CD14-positive monocyte (primary cell): ENCODE results near the gene UBE2M. TPM values are rescaled to one million over a fixed set of nuclear protein-coding genes. Genes with fewer than 3 reads are reported as not detected.
"Not testable (repeated sequence)": the region's sequence is repeated elsewhere in the genome, so short reads cannot be mapped to it uniquely, and the experiment has no call there.

Experiments used
- DNase-seq, 3 donors: peaks; one replicate each; pipeline ENCODE4 v3.0.0-alpha.2; 2011 to 2022
- H2AFZ ChIP-seq: 2 replicates; pipeline ENCODE4 v1.6.0; 2012; ENCODE audit warnings: mild to moderate bottlenecking, low read depth, low read length, inconsistent platforms; ENCODE audit not compliant: insufficient read depth, poor library complexity, severe bottlenecking
- H3K27ac ChIP-seq, 2 donors: 1 replicate in 1 of 2; 2 replicates in 1 of 2; pipeline ENCODE4 v1.5.1; 2012 to 2013; ENCODE audit warnings: low read length in 2 of 2, control low read depth in 1 of 2, inconsistent platforms in 1 of 2, low read depth in 1 of 2, mild to moderate bottlenecking in 1 of 2
- H3K27me3 ChIP-seq, 2 donors: one replicate each; pipeline versions ENCODE4 v1.6.0 to v1.6.1; 2011 to 2013; ENCODE audit warnings: low read length in 2 of 2; ENCODE audit not compliant: control insufficient read depth in 2 of 2, insufficient read depth in 2 of 2
- H3K36me3 ChIP-seq, 2 donors: replicated peaks in 1 of 2; 1 replicate in 1 of 2; 2 replicates in 1 of 2; pipeline versions ENCODE4 v1.5.1 to v1.6.1; 2012 to 2013; ENCODE audit warnings: low read length in 2 of 2, control low read depth in 1 of 2, inconsistent platforms in 1 of 2, mild to moderate bottlenecking in 1 of 2; ENCODE audit not compliant: insufficient read depth in 2 of 2, control insufficient read depth in 1 of 2
- H3K4me1 ChIP-seq, 2 donors: 1 replicate in 1 of 2; 2 replicates in 1 of 2; pipeline versions ENCODE4 v1.5.1 to v1.6.1; 2012 to 2013; ENCODE audit warnings: low read length in 2 of 2, control low read depth in 1 of 2, inconsistent platforms in 1 of 2, mild to moderate bottlenecking in 1 of 2, moderate library complexity in 1 of 2; ENCODE audit not compliant: insufficient read depth in 2 of 2, control insufficient read depth in 1 of 2
- H3K4me2 ChIP-seq: replicated peaks from 2 replicates; pipeline ENCODE3; 2012; ENCODE audit warnings: low read length, moderate library complexity, mild to moderate bottlenecking; ENCODE audit not compliant: poor library complexity, severe bottlenecking; ENCODE audit errors: extremely low read depth
- H3K4me3 ChIP-seq, 3 experiments: fragments of 200-600 bp in 1 of 3; sonication (generic) in 1 of 3; replicated peaks in 1 of 3; 1 replicate in 2 of 3; 2 replicates in 1 of 3; pipeline ENCODE4 v1.5.1; 2011 to 2013; ENCODE audit warnings: low read length in 3 of 3, mild to moderate bottlenecking in 3 of 3, control low read depth in 2 of 3, low read depth in 2 of 3, inconsistent platforms in 1 of 3, moderate library complexity in 1 of 3
- H3K79me2 ChIP-seq: 2 replicates; pipeline ENCODE4 v1.6.0; 2012; ENCODE audit warnings: mild to moderate bottlenecking, control low read depth, inconsistent platforms, low read length, moderate library complexity; ENCODE audit not compliant: insufficient read depth
- H3K9ac ChIP-seq: 2 replicates; pipeline ENCODE4 v1.6.0; 2017; ENCODE audit warnings: low read length, mild to moderate bottlenecking; ENCODE audit not compliant: insufficient read depth, poor library complexity, severe bottlenecking
- H3K9me3 ChIP-seq, 2 donors: replicated peaks in 1 of 2; 1 replicate in 1 of 2; 2 replicates in 1 of 2; pipeline versions ENCODE4 v1.5.1 to v1.6.1; 2012 to 2013; ENCODE audit warnings: low read length in 2 of 2, control low read depth in 1 of 2; ENCODE audit not compliant: control insufficient read depth in 1 of 2, insufficient read depth in 1 of 2
- H4K20me1 ChIP-seq: 2 replicates; pipeline ENCODE4 v1.6.0; 2012; ENCODE audit warnings: mild to moderate bottlenecking, low read length, control low read depth, moderate library complexity; ENCODE audit not compliant: insufficient read depth
- H3K27ac Mint-ChIP-seq, 7 donors: one replicate each; pipeline ENCODE4 v1.8.0; 2020; ENCODE audit warnings: mild to moderate bottlenecking in 7 of 7, mixed read lengths in 7 of 7, moderate library complexity in 6 of 7, inconsistent platforms in 2 of 7
- H3K27me3 Mint-ChIP-seq, 3 donors: one replicate each; pipeline ENCODE4 v1.8.0; 2021 to 2022; ENCODE audit warnings: low read depth in 3 of 3, mild to moderate bottlenecking in 3 of 3, mixed read lengths in 3 of 3, moderate library complexity in 3 of 3, inconsistent platforms in 1 of 3
- H3K36me3 Mint-ChIP-seq, 2 donors: one replicate each; pipeline ENCODE4 v1.8.0; 2020; ENCODE audit warnings: mixed read lengths in 2 of 2, inconsistent platforms in 1 of 2, mild to moderate bottlenecking in 1 of 2
- H3K4me1 Mint-ChIP-seq: one replicate; pipeline ENCODE4 v1.8.0; 2020; ENCODE audit warnings: mild to moderate bottlenecking, mixed read lengths
- H3K4me3 Mint-ChIP-seq, 2 donors: one replicate each; pipeline ENCODE4 v1.8.0; 2020; ENCODE audit warnings: mild to moderate bottlenecking in 2 of 2, mixed read lengths in 2 of 2, moderate library complexity in 1 of 2
- H3K9me3 Mint-ChIP-seq, 7 donors: one replicate each; pipeline ENCODE4 v1.8.0; 2020 to 2022; ENCODE audit warnings: mixed read lengths in 7 of 7, mild to moderate bottlenecking in 6 of 7, moderate library complexity in 6 of 7, inconsistent platforms in 2 of 7
- WGBS: methylation state at CpG from one replicate; pipeline ENCODE4 v1.1.5; 2013; ENCODE audit warnings: missing lambda C conversion rate; ENCODE audit not compliant: insufficient coverage; 5-methylcytosine and 5-hydroxymethylcytosine counted together
- intact Hi-C, 2 donors: fragments of 100-400 bp; cut with micrococcal nuclease; formaldehyde crosslinking; loops; one replicate each; pipeline versions ENCODE4 v1.15.0 to v1.15.1; 2023
- polyA plus RNA-seq, 3 donors: library from polyadenylated mRNA; depleted of rRNA in 1 of 3; unstranded in 2 of 3; stranded (reverse) in 1 of 3; fragments of 300-500 nt in 2 of 3; fragments of >200 nt in 1 of 3; fragmentation: Illumina TruSeq in 2 of 3; gene quantifications; 1 replicate in 2 of 3; 2 replicates in 1 of 3; pipeline ENCODE4 v1.2.3, GENCODE V29; 2012 to 2021

UBE2M gene
- polyA plus RNA-seq, 3 donors: 7.8 to 84.6 (median 14.3) TPM

GRCh38 chr19:58542641-58543372 is 15.6 kb downstream of the UBE2M start:
- H3K27me3 ChIP-seq: peaks cover 8 to 18% of the 10 kb centered on the region in 2 donors
- H3K9me3 Mint-ChIP-seq, intact Hi-C loops, H3K36me3 ChIP-seq, H3K9ac ChIP-seq, H3K4me3 Mint-ChIP-seq, H3K9me3 ChIP-seq, H2AFZ ChIP-seq, H3K4me2 ChIP-seq: not testable (repeated sequence)
- 92% methylated on average over 15 of the region's 18 CpGs for WGBS
- peak overlapping the region in 1 of 3 experiments; percentile 93 for H3K4me3 ChIP-seq
- peak overlapping the region in 1 of 2 donors; percentile 100 for H3K27ac ChIP-seq
- peaks cover 32% of the 10 kb centered on the region for H4K20me1 ChIP-seq
- peaks cover 39 to 43% of the 10 kb centered on the region in 2 donors for H3K4me1 ChIP-seq
- Mint-ChIP-seq H3K4me1 (peaks cover 45% of the 10 kb centered on the region), H3K27ac (peak overlapping the region; percentile 63 to 100 (median 99)), H3K36me3 (peaks cover 9 to 20% of the 10 kb centered on the region in 2 donors), H3K27me3 (peaks cover 14 to 29% (median 21%) of the 10 kb centered on the region in 3 donors)
- H3K79me2 ChIP-seq: peaks cover 32% of the 10 kb centered on the region
- DNase-seq: peak in 1 of 3 donors; percentile 46

DNA sequence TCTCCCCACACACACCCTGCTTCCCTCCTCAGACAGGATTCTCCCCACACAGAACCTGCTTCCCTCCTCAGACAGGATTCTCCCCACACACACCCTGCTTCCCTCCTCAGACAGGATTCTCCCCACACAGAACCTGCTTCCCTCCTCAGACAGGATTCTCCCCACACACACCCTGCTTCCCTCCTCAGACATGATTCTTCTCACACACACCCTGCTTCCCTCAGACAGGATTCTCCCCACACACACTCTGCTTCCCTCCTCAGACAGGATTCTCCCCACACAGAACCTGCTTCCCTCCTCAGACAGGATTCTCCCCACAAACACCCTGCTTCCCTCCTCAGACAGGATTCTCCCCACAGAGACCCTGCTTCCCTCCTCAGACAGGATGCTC is 19.2 kb downstream of the UBE2M start:
- H3K36me3 Mint-ChIP-seq, H3K4me2 ChIP-seq, H4K20me1 ChIP-seq, H3K36me3 ChIP-seq, H3K79me2 ChIP-seq, H3K9me3 ChIP-seq, H3K27ac ChIP-seq, H3K9ac ChIP-seq, H2AFZ ChIP-seq, H3K4me3 Mint-ChIP-seq, H3K4me3 ChIP-seq, H3K9me3 Mint-ChIP-seq, intact Hi-C loops: not testable (repeated sequence)
- Mint-ChIP-seq H3K27me3 (peaks cover 22 to 38% (median 27%) of the 10 kb centered on the region in 3 donors), H3K27ac (peak overlapping the region in 1 of 7 donors; percentile 69), H3K4me1 (peaks cover 30% of the 10 kb centered on the region)
- DNase-seq: peak in 1 of 3 donors; percentile 15
- Histone ChIP-seq H3K4me1 (peaks cover 23 to 28% of the 10 kb centered on the region in 2 donors), H3K27me3 (peaks cover 8 to 25% of the 10 kb centered on the region in 2 donors)
